NCI-H460 (cell line): Measurements from ENCODE around the gene CDCP1. TPM values are rescaled to one million over a fixed set of nuclear protein-coding genes. Genes with fewer than 3 reads are reported as not detected.
"Not testable (repeated sequence)": the region's sequence is repeated elsewhere in the genome, so short reads cannot be mapped to it uniquely, and the experiment has no call there.

Experiments used
- DNase-seq: peaks from one replicate; pipeline ENCODE4 v3.0.0-alpha.2; 2016; ENCODE audit warnings: low read depth; ENCODE audit errors: extremely low read depth
- total RNA-seq: library from RNA; depleted of rRNA; stranded (reverse); fragments of >200 nt; shearing (Covaris generic); gene quantifications from 2 replicates; pipeline ENCODE4 v1.2.3, GENCODE V29; 2014

The CDCP1 gene
- total RNA-seq, 1 experiment from 2014 or later: 47.7 TPM

DNA sequence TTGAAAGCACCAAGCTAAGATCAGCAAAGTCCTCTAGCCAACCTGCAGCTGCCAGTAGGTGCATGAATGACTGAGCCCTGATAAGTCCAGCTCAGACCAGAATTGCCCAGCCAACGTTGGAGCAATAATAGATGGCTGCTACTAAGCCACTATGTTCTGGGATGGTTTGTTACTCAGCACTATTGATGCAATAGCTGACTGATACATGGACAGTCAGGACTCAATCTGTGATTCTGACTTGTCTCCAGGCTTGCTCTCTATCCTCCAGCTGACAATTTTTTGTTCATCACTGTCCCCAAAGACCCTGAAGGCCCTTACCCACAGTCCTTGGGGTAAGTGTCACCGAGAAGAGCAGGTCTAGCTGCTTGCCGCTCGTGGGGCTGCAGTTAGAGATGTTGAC lies 55.3 kb downstream of the CDCP1 start:
- no peak for DNase-seq

DNA sequence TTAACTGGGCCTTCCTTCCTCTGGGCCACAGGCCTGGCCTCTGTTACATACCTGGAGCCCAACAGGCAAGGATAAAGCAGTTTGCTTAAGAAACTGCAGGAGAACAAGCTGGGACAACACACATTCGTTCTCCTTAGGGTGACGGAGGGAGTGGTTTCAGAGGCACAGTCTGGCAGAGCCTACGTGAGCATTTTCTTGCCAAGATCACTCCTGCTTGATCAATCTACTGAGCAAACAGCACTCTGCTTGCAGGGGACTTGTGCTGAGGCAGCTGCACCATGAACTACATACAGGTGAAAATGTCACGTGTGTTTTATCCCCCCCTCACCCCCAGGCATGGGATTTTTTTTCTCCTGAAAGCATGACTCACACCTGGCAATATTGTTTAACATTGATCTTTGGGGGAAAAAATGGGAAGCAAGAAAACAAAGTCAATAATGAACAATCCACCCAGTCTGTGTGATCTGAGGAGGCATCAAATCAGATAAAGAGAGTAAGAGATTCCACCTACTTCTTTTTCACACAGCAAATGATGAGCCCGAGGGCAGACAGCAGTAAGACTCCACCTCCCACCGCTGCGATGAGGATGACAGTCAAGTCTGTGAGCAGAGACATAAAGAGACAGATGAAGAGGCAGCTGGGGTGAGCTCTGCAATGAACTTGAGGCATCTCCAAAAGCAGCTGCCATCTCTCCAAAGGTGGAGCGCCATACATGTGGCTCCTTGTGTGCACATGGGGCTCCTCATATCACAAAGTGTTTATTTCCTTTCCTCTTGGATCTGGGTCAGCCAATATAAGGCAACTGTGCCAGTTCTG lies 57.4 kb downstream of the CDCP1 start:
- no peak for DNase-seq

DNA sequence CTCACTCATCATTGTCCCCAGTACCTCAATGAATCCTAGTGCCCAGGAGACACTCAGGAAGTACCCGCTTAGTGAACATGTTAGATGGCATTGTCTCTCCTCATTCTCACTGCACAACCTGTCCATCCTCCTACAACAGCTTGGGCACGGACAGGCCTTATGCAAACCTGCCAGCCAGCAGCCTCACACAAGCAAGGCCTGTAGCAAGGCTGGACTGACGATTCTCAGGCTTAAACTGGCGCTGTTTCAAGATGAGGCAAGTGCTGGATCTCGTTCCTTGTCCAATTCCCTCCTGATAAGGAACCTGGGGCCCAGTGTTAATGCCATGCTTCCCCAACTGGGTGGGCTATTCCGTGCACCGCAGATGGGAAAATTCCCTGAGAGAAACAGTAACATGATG lies 59.0 kb downstream of the CDCP1 start:
- no peak for DNase-seq

DNA sequence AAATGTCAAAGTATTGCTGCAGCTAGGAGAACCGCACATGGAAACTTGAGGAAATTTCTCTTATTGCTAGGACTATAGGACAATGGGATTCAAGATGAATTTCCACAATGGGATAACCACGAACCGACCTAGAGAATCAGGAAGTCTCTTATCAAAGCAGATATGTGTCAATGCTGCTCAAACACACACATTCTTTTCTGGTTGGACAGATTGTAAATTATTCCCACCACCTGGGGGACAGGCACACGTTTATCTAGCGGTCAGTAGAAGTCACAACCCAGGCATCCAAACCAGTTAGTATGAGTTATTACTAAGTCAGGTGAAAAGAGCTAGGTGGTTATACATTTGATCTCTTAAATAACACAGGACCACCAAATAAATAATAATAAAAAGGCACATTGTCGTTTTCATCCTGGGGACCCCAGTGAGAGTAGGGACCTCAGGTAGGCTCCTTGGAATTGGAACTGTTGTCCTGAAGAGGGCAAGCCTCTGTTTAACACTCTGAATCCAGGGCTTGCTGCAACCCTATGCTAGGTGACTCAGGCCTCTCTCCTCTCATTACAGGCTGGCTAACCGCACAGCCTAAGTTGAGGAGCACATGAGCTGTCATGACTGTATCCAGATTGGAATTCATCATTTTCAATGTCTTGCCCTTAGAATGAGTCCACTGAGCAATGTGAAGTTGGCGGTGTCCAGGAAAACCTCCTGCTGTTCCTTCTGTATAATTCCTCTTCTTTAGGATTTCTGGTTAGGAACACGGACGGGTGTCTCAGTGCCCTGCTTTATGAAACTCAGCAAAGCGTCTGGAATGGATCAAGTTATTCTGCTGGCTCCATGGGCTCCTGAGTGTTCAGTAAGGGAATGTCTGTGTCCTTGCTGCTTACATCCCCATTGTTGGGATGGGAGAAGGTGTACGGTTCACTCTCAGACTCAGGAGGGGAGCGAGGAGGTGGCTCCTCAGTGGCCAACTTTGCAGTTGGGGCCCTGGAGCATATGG lies 61.1 kb downstream of the CDCP1 start:
- no peak for DNase-seq

DNA sequence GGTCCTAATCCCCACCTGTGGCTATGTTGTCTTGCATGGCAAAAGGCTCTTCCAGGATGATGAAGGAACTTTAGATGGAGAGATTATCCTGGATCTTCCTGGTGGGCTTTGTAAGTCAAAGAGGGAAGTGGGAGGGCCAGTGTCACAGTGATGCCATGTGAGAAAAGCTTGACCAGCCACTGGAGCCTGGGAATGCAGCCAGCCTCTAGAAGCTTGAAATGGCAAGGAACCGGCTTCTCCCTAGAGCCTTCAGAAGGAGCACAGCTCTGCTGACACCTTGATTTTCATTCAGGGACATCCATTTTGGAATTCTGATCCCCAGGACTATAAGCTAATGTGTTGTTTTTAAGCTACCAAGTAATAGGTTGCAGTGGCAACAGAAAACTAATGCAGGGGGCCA lies 61.8 kb downstream of the CDCP1 start:
- no peak for DNase-seq

DNA sequence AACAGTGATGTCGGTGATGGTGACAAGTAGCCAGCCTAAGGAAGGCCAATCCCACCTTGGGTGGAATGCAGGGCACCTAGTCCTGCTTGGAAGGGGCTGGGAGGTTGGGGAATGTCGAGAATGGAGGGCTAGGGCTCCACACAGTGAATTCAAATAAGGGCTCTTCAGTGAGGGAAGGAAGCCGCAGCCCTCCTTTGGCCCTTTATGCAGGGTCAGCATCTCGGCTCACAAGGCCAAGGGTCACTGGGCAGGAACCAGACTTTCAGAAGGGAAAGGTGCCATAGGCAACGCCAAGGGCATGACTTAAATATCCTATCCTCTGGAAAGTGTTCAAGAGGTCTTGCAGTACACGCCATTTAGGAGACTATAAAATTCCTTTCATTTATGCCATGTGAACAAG lies 63.2 kb downstream of the CDCP1 start:
- DNase-seq: no peak

DNA sequence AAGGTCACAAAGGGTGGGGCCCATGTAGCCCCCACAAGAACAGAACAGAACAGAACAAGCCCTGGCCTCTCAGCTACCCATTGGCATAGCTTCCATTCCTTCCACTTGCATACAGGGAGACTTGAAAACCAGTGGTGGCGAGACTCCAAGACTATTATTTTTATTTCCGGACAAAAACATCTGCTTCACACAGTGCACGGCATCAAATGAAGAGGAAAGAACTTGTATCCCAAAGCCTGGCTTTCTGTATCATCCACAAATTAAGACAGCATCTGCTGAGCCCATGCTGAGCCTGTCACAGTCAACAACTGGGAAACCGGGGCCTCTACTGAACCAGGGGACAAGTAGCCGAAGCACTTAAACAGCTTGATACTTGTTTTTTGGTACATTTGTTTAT lies 64.0 kb downstream of the CDCP1 start:
- no peak for DNase-seq

DNA sequence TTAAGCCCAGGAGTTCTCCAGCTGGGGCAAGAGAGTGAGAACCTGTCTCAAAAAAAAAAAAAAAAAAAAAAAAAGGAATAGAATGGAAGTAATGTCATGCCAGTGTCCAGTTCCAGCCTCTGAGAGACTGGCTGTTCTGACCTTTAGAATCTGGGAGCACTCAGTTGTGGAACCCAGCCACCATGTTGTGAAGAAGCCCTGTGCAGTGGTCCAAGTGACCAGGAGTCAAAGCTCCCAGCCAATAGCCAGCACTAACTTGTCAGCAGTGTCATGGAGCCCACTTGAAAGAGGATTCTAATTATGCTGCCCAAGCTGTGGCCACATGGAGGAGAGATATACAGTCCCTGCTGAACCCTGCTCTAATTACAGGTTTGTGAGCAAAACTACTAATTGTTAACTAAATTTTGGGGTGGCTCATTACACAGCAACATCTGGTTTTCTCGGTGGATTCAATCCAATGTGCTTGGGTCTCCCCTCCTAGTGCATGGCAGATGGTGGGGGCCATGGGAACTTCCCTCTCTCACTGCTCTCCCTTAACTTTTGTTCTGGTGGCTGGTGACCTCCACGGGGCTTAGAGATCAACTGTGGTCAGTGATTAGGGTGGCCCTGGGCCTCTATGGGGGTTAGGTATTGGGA lies 64.6 kb downstream of the CDCP1 start:
- DNase-seq: no peak

DNA sequence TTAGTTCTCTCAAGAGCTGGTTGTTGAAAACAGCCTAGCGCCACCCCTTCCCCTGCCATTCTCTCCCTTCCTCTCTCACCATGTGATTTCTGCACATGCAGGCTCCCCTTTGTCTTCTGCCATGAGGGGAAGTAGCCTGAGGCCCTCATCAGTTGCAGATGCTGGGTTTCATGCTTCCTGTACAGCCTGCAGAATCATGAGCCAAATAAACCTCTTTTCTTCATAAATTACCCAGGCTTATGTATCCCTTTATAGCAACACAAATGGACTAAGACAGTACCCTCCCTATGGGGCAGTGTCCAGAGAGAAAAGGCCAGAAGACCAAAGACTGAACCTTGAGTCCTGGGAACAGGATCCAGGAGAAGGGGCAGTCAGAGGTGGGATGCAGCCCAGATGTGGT lies 65.4 kb downstream of the CDCP1 start:
- DNase-seq: no peak

DNA sequence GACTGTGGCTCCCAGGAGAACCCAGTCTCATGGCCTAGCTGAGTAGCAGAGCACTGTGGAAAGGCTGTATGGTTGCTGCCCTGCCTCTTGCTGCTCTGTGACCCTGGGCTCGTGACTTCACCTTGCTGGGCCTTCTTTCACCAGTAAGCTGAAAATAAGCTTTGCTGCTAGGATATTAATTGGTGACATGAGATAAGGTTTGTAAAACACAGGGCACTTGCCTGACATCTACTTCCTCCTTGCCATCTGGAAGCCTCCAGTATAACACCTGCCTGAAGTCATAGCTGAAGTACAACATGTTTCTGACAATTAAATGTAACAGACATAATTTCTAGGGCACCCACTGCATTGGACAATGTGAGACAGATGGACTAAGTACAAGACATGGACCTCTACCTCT lies 66.5 kb downstream of the CDCP1 start:
- DNase-seq: no peak

DNA sequence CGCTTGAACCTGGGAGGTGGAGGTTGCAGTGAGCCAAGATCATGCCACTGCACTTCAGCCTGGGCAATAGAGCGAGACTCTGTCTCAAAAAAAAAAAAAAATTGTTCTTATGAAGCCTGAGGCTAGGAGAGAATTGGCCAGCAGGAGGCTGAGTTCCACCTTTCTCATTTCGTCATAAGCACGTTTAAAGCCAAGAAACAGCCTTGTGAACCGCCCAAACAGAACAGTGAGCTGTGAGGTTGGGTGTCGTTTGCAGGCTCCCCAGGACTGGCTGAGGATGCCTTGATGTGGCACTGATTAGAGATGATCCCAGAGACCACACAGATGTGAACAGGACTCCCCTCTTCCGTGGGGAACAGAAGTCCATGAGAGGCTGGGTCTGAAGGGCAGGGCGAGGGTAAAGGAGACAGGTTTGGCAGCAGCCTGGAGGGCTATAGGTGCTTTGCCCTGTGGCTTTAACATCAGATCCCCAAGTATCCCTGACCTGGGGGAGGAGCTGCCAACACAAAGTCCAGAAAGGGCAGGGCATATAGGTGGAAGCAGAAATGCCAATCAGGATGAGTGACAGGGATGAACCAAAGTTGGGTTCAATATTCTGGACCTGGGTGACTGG lies 67.2 kb downstream of the CDCP1 start:
- DNase-seq: no peak

DNA sequence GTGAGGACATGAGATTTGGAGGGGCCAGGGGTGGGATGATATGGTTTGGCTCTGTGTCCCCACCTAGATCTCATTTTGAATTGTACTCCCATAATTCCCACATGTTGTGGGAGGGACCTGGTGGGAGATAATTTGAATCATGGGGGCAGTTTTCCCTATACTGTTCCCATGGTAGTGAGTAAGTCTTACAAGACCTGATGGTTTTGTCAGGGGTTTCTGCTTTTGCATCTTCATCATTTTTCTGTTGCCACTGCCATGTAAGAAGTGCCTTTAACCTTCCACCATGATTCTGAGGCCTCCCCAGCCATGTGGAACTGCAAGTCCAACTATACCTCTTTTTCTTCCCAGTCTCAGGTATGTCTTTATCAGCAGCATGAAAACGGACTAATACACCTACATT lies 67.9 kb downstream of the CDCP1 start:
- not testable (repeated sequence) for DNase-seq

DNA sequence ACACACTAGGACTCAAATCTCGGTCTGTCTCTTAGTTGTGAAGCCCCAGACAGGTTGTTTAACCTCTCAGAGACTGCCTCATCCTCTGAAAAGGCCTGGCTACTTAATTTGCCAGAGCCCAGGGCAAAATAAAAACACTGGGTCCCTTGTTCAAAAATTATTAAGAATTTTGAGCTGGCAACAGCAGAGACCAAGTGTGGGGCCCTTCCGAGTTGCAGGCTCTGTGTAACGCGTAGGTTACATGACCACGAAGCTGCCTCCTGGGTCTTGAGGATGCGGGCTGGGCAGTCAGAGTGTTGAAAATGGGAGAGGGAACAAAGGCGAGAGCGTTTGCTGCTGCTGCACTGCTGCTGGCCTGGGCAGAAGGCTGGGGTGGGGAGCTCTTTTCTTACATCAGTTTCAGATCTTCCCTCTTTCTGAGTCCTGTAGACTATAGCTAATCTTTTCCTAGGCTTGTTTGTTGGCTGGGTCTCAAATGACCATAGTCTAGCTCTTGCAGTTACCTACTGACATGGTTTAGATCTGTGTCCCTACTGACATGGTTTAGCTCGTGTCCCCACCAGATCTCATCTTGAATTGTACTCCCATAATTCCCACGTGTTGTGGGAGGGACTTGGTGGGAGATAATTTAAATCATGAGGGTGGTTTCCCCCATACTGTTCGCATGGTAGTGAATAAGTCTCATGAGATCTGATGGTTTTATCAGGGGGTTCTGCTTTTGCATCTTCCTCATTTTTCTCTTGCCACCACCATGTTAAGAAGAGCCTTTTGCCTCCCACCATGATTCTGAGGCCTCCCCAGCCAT lies 70.2 kb downstream of the CDCP1 start:
- DNase-seq: no peak

DNA sequence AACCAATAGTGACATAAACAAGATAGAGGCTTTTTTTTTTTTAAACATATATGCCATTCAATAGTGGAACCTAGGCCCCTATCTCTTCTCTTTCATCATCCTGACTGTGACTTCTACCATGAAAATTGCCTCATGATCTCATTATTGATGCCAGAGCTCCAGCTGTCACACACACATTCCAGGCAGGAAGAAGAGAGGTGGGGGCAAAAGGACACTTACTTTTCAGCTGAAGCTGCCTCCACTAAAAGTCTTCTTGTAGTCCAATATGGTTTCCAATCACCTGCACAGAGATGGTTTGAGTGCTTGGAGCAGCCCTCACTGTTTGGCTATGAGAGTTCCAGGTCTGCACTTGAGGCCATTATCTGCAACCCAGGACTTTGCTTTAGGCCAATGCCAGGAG lies 75.1 kb downstream of the CDCP1 start:
- no peak for DNase-seq

DNA sequence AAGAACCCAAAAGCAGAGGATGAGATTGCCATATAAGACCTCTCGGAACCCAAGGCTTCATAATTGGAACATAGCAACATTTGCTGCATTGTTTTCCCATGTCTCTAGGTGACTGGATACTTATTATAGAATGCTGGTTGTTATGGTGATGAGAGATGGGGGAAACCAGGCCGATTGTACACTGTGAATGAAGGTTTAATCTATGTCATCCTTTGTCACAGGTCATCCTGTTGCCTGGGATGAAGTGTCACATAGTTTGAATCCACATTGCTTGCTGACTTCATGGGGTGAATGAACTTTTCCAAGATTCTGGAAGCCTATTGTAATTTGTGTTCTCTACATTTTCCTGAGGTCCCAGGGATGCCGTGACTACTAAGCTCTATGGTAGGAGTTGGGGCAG lies 78.2 kb downstream of the CDCP1 start:
- DNase-seq: no peak

DNA sequence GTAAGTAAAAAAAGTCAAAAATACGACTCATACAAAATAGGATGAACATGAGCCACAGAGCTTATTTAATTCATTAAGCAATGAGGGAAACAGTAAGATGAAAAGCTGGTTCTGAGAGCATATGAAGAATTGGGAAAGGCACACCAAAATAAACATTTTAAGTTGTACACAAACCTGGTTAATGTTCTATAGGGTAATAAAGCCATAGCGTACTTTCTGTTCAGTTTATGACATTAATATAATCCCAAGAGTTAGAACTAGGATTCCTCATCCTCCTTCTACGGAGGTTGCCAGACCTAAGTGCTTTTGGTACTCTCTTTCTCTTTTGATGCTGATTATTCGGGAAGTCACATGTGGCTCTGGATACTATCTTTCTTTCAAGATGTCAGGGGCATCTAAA lies 78.7 kb downstream of the CDCP1 start:
- DNase-seq: no peak

DNA sequence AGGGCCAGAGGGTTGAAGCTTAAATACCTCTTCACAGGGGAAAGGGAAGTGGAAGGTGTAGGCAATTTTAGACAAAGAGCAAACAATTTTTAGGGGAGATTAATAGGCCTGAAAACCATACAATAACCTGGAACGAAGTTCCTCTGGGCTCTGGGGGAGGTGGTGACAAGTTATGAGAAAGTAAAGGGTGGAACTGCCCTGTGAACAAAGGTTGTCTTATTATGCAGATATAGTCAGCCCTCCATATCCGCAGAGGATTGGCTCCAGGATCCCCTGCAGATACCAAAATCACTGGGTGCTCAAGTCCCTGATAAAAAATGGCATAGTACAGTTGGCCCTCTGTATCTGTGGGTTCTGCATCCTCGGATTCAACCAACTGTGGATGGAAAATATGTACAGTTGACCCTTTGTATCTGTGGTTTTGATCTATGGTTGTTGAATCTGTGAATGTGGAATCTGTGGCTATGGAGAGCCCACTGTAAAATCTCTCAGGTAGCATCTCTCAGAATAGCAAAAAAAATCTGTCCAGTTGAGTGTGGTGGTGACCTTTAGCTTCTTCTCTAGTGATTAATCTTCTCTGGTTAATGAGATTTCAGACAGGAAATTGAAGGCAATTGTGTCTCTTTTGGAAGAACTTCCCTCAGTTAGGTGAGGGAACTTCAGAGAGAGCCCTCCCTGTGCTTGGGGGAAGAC lies 79.9 kb downstream of the CDCP1 start:
- DNase-seq: no peak

DNA sequence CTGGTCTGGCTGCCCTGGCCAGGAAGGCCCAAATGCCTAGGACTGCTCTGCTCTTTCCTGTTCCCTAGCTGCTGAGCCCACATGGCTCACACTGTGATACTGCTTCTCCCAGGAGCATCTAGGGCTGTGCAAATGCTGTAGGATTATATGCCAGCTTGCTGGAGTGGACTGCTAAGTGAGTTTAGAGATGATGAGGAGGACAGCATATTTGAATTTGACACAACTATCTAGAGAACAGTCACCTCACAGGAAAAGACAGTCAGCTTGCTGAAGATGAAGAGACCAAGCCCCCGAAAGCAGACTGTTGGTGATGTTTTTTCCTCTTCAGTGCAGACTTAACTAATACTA lies 80.8 kb downstream of the CDCP1 start:
- no peak for DNase-seq

DNA sequence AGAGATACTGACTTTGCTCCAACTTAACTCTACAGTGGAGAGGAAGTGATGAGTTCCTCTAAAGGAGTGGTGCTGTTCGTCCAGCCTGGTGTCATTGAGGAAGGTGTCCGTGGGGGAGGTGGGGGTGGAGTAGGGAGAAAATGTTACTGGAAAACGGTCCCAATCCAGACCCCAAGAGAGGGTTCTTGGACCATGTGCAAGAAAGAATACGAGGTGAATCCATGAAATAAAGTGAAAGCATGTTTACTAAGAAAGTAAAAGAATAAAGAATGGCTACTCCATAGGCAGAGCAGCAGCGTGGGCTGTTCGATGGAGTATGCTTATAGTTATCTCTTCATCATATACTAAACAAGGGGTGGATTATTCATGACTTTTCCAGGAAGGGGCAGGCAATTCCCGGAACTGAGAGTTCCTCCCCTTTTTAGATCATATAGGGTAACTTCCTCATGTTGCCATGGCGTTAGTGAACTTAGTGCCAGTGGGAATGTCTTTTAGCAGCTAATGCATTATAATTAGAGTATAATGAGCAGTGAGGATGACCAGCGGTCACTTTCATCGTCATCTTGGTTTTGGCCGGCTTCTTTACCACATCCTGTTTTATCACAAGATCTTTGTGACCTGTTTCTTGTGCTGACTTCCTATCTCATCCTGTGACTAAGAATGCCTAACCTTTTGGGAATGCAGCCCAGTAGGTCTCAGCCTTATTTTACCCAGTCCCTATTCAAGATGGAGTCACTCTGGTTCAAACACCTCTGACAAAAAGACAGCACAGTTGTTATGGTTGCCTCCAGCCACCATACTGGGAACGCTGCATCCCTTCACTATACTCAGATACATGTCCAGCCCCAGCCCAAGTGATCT lies 81.4 kb downstream of the CDCP1 start:
- no peak for DNase-seq
